Upper lobe of left lung (tissue), 4 donors: ENCODE data around the gene ACAP3.

Source experiments
- EP300 ChIP-seq, 4 donors: sonication (generic); formaldehyde crosslinking; IDR thresholded peaks; one replicate each; pipeline ENCODE4 v1.5.1; 2017; ENCODE audit warnings: antibody characterized with exemption in 4 of 4, control low read depth in 2 of 4
- POLR2AphosphoS5 ChIP-seq, 2 donors: sonication (generic); formaldehyde crosslinking; IDR thresholded peaks; one replicate each; pipeline ENCODE4 v1.5.1; 2017; ENCODE audit warnings: antibody characterized with exemption in 2 of 2
- TF ChIP-seq, protein P1 (sequence below), 6 experiments: fragments of 450-650 bp in 4 of 6; fragments of 200-600 bp in 2 of 6; sonication (generic) in 2 of 6; IDR thresholded peaks; one replicate each; pipeline ENCODE4 v1.5.1; 2016 to 2019; ENCODE audit warnings: antibody characterized with exemption in 6 of 6

DNA sequence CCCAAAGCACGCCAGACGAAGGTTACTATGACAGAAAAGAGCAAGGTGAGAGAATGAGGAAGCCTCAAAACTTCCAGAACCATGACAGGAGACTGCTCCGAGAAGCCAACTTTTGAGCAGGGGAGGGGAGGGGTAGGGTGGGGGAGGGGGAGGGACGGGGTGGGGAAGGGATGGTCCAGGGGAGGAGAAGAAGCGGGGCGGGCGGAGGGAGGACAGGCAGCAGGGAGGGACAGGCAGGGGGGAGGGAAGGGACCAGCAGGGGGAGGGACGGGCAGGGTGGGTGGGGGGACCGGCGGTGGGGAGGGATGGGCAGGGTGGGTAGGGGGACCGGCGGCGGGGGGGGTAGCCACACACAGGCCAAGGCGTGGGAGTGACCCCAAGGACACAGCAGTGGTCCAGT lies 14.7 kb upstream of the ACAP3 start:
- TF ChIP-seq, protein P1, sequence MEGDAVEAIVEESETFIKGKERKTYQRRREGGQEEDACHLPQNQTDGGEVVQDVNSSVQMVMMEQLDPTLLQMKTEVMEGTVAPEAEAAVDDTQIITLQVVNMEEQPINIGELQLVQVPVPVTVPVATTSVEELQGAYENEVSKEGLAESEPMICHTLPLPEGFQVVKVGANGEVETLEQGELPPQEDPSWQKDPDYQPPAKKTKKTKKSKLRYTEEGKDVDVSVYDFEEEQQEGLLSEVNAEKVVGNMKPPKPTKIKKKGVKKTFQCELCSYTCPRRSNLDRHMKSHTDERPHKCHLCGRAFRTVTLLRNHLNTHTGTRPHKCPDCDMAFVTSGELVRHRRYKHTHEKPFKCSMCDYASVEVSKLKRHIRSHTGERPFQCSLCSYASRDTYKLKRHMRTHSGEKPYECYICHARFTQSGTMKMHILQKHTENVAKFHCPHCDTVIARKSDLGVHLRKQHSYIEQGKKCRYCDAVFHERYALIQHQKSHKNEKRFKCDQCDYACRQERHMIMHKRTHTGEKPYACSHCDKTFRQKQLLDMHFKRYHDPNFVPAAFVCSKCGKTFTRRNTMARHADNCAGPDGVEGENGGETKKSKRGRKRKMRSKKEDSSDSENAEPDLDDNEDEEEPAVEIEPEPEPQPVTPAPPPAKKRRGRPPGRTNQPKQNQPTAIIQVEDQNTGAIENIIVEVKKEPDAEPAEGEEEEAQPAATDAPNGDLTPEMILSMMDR (IDR thresholded peaks at IDR 0.05): no peak
- TF ChIP-seq POLR2AphosphoS5 (IDR thresholded peaks at IDR 0.05) (no peak), EP300 (IDR thresholded peaks at IDR 0.05) (no peak)
